GM20000 (cell line): ENCODE measurements around the gene BAZ1B.
"Not testable (repeated sequence)": the region's sequence is repeated elsewhere in the genome, so short reads cannot be mapped to it uniquely, and the experiment has no call there.

Experiments used
- DNase-seq: peaks from one replicate; pipeline ENCODE4 v3.0.0; 2012; ENCODE audit warnings: low spot score
- TF ChIP-seq, protein P1 (sequence below): IDR thresholded peaks from 2 replicates; pipeline ENCODE4 v1.5.1; 2012; ENCODE audit warnings: mild to moderate bottlenecking, control low read depth; ENCODE audit errors: extremely low read depth, missing control alignments

Gene BAZ1B

DNA sequence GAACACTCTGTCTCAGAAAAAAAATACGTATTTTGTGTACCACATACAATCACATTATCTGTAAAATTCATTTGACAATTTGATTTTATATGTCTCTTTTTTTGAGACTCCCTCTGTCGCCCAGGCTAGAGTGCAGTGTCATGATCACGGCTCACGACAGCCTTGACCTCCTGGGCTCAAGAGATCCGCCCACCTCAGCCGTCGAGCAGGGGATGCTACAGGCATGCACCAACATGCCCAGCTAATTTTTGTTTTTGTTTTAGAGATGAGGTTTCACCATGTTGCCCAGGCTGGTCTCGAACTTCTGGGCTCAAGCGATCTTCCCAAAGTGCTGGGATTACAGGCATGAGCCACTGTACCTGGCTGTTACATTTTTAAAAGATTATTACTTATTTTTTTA lies 11.6 kb upstream of the BAZ1B start:
- TF ChIP-seq, protein P1, sequence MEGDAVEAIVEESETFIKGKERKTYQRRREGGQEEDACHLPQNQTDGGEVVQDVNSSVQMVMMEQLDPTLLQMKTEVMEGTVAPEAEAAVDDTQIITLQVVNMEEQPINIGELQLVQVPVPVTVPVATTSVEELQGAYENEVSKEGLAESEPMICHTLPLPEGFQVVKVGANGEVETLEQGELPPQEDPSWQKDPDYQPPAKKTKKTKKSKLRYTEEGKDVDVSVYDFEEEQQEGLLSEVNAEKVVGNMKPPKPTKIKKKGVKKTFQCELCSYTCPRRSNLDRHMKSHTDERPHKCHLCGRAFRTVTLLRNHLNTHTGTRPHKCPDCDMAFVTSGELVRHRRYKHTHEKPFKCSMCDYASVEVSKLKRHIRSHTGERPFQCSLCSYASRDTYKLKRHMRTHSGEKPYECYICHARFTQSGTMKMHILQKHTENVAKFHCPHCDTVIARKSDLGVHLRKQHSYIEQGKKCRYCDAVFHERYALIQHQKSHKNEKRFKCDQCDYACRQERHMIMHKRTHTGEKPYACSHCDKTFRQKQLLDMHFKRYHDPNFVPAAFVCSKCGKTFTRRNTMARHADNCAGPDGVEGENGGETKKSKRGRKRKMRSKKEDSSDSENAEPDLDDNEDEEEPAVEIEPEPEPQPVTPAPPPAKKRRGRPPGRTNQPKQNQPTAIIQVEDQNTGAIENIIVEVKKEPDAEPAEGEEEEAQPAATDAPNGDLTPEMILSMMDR, result no peak
- no peak for DNase-seq

DNA sequence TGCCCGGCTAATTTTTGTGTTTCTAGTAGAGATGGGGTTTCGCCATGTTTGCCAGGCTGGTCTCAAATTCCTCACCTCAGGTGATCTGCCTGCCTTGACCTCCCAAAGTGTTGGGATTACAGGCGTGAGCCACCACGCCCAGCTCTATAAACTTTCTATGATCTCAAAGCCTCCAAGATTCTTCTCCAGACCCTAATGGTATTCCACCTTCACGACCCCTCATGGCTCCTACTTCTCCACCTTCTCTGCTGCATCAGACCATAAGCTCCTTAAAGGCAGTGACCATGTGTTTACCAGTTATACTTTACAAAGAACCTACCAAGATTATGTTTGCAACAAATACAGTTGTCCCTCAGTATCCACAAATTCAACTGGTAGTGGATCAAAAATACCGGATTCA lies 10.1 kb upstream of the BAZ1B start:
- DNase-seq, result no peak
- TF ChIP-seq, protein P1, result no peak

DNA sequence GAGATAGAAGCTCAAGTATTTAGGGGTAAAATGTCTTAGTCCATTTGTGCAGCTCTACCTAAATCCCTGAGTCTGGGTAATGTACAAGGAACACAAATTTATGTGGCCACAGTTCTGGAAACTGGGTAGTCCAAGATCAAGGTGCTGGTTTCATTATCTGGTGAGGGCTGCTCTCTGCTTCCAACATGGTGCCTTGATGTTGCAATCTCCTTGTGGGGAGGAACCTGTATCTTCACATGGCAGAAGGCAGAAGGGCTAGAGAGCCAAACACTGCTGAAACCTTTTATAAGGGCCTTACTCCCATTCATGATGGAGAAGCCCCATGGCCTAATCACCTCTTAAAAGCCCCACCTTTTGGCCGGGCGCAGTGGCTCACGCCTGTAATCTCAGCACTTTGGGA lies 8.7 kb upstream of the BAZ1B start:
- no peak for DNase-seq
- TF ChIP-seq, protein P1, result no peak

DNA sequence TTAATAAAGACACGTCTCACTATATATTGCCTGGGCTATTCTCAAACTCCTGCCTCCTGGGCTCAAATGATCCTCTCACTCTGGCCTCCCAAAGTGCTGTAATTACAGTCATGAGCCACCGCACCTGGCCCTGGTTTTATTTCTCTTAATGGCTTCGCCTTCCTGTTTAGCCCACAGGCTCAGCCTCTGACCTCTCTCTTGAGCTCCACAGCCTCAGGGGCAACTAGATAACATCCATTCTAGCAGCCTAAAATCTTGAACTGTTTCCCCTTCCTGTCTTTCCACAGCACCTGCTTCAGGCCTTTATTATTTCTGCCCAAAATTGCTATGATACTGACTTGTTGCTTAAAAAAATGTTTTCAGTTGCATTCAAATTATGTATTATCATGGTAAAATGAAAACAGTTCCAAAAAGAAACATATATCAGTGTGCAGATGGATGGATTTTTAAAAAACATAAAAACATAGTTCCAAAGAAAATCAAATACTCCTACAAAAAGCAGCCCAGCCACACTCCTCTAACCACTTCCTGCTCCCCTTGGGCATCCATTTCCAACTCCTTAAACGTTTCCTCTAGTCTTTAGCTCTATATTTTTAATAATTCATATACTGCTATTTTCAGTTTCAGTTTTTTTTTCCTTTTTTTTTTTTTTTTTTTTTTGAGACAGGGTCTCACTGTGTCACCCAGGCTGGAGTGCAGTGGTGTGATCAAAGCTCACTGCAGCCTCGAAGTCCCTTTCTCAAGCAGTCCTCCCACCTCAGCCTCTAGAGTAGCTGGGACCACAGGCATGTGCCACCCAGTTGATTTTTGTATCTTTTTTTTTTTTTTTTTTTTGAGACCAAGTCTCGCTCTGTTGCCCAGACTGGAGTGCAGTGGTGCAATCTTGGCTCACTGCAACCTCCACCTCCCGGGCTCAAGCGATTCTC lies 5.1 kb upstream of the BAZ1B start:
- no peak for DNase-seq
- TF ChIP-seq, protein P1, result no peak

DNA sequence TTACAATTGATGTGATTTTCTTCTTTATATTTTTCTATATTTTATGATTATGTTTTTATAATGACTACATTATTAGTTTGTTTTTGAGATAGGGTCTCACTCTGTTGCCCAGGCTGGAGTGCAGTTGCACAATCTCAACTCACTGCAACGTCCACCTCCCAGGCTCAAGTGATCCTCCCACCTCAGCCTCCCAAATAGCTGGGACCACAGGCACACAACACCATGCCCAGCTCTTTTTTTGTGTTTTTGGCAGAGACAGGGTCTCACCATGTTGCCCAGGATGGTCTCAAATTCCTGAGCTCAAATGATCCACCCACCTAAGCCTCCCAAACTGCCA lies 4.0 kb upstream of the BAZ1B start:
- DNase-seq, result not testable (repeated sequence)

DNA sequence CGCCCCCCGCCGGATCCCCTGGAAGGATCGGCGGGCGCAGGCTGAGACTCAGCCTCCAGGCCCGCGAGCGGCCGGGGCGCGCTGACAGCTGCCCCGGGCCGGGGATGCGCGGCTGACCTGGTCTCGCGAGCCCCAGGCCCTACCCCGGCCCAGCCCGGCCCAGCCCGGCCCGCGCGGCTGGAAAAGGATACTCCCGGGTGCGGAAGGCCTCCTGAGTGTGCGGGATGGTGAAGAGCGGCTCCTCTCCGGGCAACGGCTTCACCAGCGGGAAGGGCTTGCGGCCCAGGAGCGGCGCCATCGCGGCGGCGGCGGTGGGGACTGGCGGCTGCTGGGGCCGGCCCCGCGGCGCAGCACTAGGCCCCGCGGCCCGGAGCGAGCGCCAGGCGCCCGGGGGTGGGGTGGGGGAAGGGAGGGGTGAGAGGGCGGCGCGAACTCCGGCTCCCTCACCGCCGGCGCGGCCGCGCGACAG lies 423 bp downstream of the BAZ1B start:
- TF ChIP-seq, protein P1, result no peak

DNA sequence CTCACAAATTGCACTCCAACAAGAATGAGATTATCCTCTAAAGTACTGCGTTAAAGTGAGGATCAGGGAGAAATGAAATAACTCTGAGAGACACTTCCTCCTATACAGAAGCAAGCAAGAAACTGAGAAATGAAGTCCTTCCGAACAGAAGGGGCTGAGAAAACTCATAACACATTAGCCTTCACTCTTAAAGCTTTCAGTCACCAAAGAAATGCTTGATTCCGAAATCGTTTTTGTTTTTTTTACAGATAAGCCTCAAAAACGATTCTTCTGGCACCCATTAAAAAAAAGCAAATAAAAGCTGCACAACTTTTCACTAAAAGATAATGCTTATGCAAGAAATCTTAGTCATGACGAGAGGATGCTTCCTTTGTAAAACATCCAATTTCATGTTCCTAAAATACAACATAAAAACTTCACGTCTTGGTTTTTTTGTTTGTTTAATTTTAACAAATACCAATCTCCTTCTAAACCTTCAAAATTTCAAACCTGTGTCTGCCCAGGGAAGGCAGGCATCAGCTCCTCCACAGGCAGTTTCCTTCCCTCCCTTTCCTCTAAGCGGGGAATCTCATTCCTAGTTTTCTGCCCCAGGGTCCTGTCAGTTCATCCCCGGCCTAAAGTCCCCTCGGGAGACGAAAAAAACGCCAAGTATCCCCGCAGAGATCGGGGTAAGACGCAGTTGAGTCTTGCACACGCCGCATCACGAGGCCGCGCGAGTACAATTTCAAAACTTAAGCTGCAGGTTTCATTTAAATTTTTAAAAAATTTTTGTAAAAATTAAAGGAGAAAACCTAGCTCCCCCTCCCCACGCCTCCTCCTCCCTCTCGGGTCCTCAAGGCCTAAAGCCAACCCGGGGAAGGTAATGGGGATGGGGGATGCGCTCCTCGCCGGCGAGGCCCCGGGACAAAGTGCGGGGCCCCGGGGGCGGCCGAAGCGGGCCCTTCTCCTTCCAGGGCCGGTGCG lies 1.1 kb downstream of the BAZ1B start:
- DNase-seq, result no peak
- TF ChIP-seq, protein P1, result no peak

More for the DNA sequence above, 423 bp downstream of the BAZ1B start:
- peak; percentile 89 for DNase-seq
